Small intestine (tissue), 7 donors: ENCODE measurements around the gene ADAM15. TPM values are rescaled to one million over a fixed set of nuclear protein-coding genes. Genes with fewer than 3 reads are reported as not detected.
A peak's percentile ranks its signal among the peaks of the same experiment; 100 is the strongest.

ENCODE experiments used
- DNase-seq, 2 donors: peaks; one replicate each; pipeline versions ENCODE4 v3.0.0 to v3.0.0-alpha.2; 2013
- FAIRE-seq: peaks from 2 replicates; lab custom pipeline; 2012; peaks lifted over from hg19 to GRCh38; lab: Jason Lieb, UNC
- H3K27ac ChIP-seq, 3 donors: one replicate each; pipeline ENCODE4 v1.5.1; 2013; ENCODE audit warnings: low read length in 2 of 3, mild to moderate bottlenecking in 2 of 3, control low read depth in 1 of 3, inconsistent platforms in 1 of 3, low read depth in 1 of 3, moderate library complexity in 1 of 3
- H3K27me3 ChIP-seq, 3 donors: one replicate each; pipeline ENCODE4 v1.6.1; 2013; ENCODE audit warnings: low read length in 3 of 3, inconsistent platforms in 1 of 3; ENCODE audit not compliant: control insufficient read depth in 3 of 3, insufficient read depth in 3 of 3
- H3K36me3 ChIP-seq, 3 donors: one replicate each; pipeline ENCODE4 v1.6.1; 2013; ENCODE audit warnings: low read length in 3 of 3, inconsistent platforms in 1 of 3, low read depth in 1 of 3, mild to moderate bottlenecking in 1 of 3, moderate library complexity in 1 of 3; ENCODE audit not compliant: control insufficient read depth in 3 of 3, insufficient read depth in 2 of 3
- H3K4me1 ChIP-seq, 3 donors: one replicate each; pipeline ENCODE4 v1.6.1; 2013; ENCODE audit warnings: low read length in 2 of 3, inconsistent platforms in 1 of 3, low read depth in 1 of 3, mild to moderate bottlenecking in 1 of 3, moderate library complexity in 1 of 3; ENCODE audit not compliant: control insufficient read depth in 3 of 3, insufficient read depth in 2 of 3
- H3K4me3 ChIP-seq, 3 donors: one replicate each; pipeline ENCODE4 v1.5.1; 2013; ENCODE audit warnings: low read length in 3 of 3, control low read depth in 1 of 3, inconsistent platforms in 1 of 3, low read depth in 1 of 3, mild to moderate bottlenecking in 1 of 3, moderate library complexity in 1 of 3
- H3K9me3 ChIP-seq, 2 donors: one replicate each; pipeline ENCODE4 v1.6.1; 2013; ENCODE audit warnings: low read depth in 1 of 2, low read length in 1 of 2; ENCODE audit not compliant: control insufficient read depth in 2 of 2, insufficient read depth in 1 of 2
- WGBS, 3 donors: extraction: QIAGEN DNeasy Blood & Tissue Kit; methylation state at CpG; one replicate each; pipeline ENCODE4 v1.1.7; 2013; 5-methylcytosine and 5-hydroxymethylcytosine counted together
- polyA plus RNA-seq, 4 donors: library from polyadenylated mRNA; stranded (reverse) in 3 of 4; unstranded in 1 of 4; fragments of 200-250 nt in 3 of 4; fragments of 120-200 nt in 1 of 4; gene quantifications; one replicate each; pipeline versions ENCODE4 v1.2.1 to v1.2.3, GENCODE V29; 2013
- donor health status: healthy with polysubstance abuse.
- donor health status: control.
- donor health status: control.
- donor health status: Bipolar disorder and iron deficiency.
- donor health status: healthy.

ADAM15 gene
- polyA plus RNA-seq, 4 donors, result 24.9 to 206 (median 147) TPM

- peak in 1 of 2 donors; percentile 86 for DNase-seq
- Histone ChIP-seq H3K4me3 (no peak overlapping the region), H3K4me1 (peaks cover 0 to 4% (median under 1%) of the 10 kb centered on the region in 3 donors), H3K27me3 (no peaks in the 10 kb centered on the region), H3K36me3 (peaks cover 0 to 19% (median 6%) of the 10 kb centered on the region in 3 donors), H3K27ac (peak overlapping the region in 1 of 3 donors; percentile 37), H3K9me3 (no peaks in the 10 kb centered on the region)
- no peak for FAIRE-seq
- 20 to 55% (median 25%) methylated on average over 4 of the region's 4 CpGs for WGBS, 3 donors
Observed at GRCh38 chr1:155022927-155023236, 28.2 kb upstream of the ADAM15 start.

GRCh38 chr1:155023627-155024026, 27.5 kb upstream of the ADAM15 start:
- no peak overlapping the region for H3K27ac ChIP-seq
- 82 to 92% (median 87%) methylated on average over 5 of the region's 5 CpGs for WGBS, 3 donors
- FAIRE-seq (no peak), DNase-seq (no peak)
- H3K4me1 ChIP-seq, result no peaks in the 10 kb centered on the region
- no peak overlapping the region for H3K4me3 ChIP-seq
- H3K36me3 ChIP-seq, result peaks cover 0 to 12% (median 0%) of the 10 kb centered on the region in 3 donors
- no peaks in the 10 kb centered on the region for H3K27me3 ChIP-seq
- no peaks in the 10 kb centered on the region for H3K9me3 ChIP-seq

- 88 to 95% (median 94%) methylated on average over 9 of the region's 9 CpGs for WGBS, 3 donors
- FAIRE-seq, result no peak
- no peak for DNase-seq
- no peaks in the 10 kb centered on the region for H3K9me3 ChIP-seq
- no peaks in the 10 kb centered on the region for H3K4me1 ChIP-seq
- no peak overlapping the region for H3K4me3 ChIP-seq
- no peak overlapping the region for H3K27ac ChIP-seq
- H3K36me3 ChIP-seq, result peaks cover 0 to 6% (median 0%) of the 10 kb centered on the region in 3 donors
- H3K27me3 ChIP-seq, result no peaks in the 10 kb centered on the region
Observed at GRCh38 chr1:155024315-155024714, 26.8 kb upstream of the ADAM15 start.

- Histone ChIP-seq H3K4me1 (no peaks in the 10 kb centered on the region), H3K9me3 (no peaks in the 10 kb centered on the region), H3K4me3 (no peak overlapping the region), H3K36me3 (peaks cover 0 to 3% (median 0%) of the 10 kb centered on the region in 3 donors), H3K27me3 (no peaks in the 10 kb centered on the region), H3K27ac (no peak overlapping the region)
- DNase-seq, result no peak
- 66 to 84% (median 68%) methylated on average over 8 to 9 of the region's 9 CpGs for WGBS, 3 donors
- FAIRE-seq, result no peak
Observed at GRCh38 chr1:155026154-155026553, 25.0 kb upstream of the ADAM15 start.

- DNase-seq (no peak), FAIRE-seq (no peak)
- H3K27me3 ChIP-seq, result no peaks in the 10 kb centered on the region
- no peak overlapping the region for H3K27ac ChIP-seq
- H3K9me3 ChIP-seq, result no peaks in the 10 kb centered on the region
- peaks cover 0 to 3% (median 0%) of the 10 kb centered on the region in 3 donors for H3K36me3 ChIP-seq
- no peaks in the 10 kb centered on the region for H3K4me1 ChIP-seq
- no peak overlapping the region for H3K4me3 ChIP-seq
- WGBS, 3 donors, result 90 to 91% (median 90%) methylated on average over 6 of the region's 6 CpGs
Observed at GRCh38 chr1:155026588-155026987, 24.5 kb upstream of the ADAM15 start.

GRCh38 chr1:155029513-155030242, 21.4 kb upstream of the ADAM15 start:
- WGBS, 3 donors, result 84 to 86% (median 85%) methylated on average over 15 to 16 of the region's 16 CpGs
- no peak for FAIRE-seq
- Histone ChIP-seq H3K4me3 (no peak overlapping the region), H3K4me1 (no peaks in the 10 kb centered on the region), H3K27ac (no peak overlapping the region), H3K9me3 (no peaks in the 10 kb centered on the region), H3K36me3 (peaks cover 0 to 2% (median 0%) of the 10 kb centered on the region in 3 donors), H3K27me3 (no peaks in the 10 kb centered on the region)
- DNase-seq, result no peak

- Histone ChIP-seq H3K4me1 (no peaks in the 10 kb centered on the region), H3K27ac (no peak overlapping the region), H3K27me3 (no peaks in the 10 kb centered on the region), H3K4me3 (no peak overlapping the region), H3K9me3 (no peaks in the 10 kb centered on the region), H3K36me3 (peaks cover 0 to 2% (median 0%) of the 10 kb centered on the region in 3 donors)
- FAIRE-seq, result no peak
- WGBS, 3 donors, result 84 to 86% (median 86%) methylated on average over 15 of the region's 15 CpGs
- no peak for DNase-seq
Observed at GRCh38 chr1:155030243-155030795, 20.8 kb upstream of the ADAM15 start.

GRCh38 chr1:155030899-155031298, 20.2 kb upstream of the ADAM15 start:
- FAIRE-seq (no peak), DNase-seq (no peak)
- no peaks in the 10 kb centered on the region for H3K4me1 ChIP-seq
- WGBS, 3 donors, result 76 to 93% (median 90%) methylated on average over 10 to 11 of the region's 11 CpGs
- H3K27me3 ChIP-seq, result no peaks in the 10 kb centered on the region
- no peak overlapping the region for H3K4me3 ChIP-seq
- peaks cover 0 to 2% (median 0%) of the 10 kb centered on the region in 3 donors for H3K36me3 ChIP-seq
- no peak overlapping the region for H3K27ac ChIP-seq
- H3K9me3 ChIP-seq, result no peaks in the 10 kb centered on the region
